Measurements from ENCODE around the gene SETD3.

GRCh38 chr14:99435327-99435726 lies 45.3 kb downstream of the SETD3 start:
- TF ChIP-seq CTCF (IDR thresholded peaks at IDR 0.05), result no peak
- no peak for TF ChIP-seq POLR2A (IDR thresholded peaks at IDR 0.05; ENCODE audit: low read depth)
- no peak for TF ChIP-seq POLR2AphosphoS5 (IDR thresholded peaks at IDR 0.05)
- TF ChIP-seq EP300 (IDR thresholded peaks at IDR 0.05), result no peak
